ENCODE measurements around the gene ACOT8. TPM values are rescaled to one million over a fixed set of nuclear protein-coding genes. Genes with fewer than 3 reads are reported as not detected.

Gene ACOT8
- total and polyA plus RNA-seq, 10 of the 15 experiments (the other 5 are each of a cell fraction or from before 2014, with no cell fraction given): 5.1 to 47.9 (median 31.8) TPM

DNA sequence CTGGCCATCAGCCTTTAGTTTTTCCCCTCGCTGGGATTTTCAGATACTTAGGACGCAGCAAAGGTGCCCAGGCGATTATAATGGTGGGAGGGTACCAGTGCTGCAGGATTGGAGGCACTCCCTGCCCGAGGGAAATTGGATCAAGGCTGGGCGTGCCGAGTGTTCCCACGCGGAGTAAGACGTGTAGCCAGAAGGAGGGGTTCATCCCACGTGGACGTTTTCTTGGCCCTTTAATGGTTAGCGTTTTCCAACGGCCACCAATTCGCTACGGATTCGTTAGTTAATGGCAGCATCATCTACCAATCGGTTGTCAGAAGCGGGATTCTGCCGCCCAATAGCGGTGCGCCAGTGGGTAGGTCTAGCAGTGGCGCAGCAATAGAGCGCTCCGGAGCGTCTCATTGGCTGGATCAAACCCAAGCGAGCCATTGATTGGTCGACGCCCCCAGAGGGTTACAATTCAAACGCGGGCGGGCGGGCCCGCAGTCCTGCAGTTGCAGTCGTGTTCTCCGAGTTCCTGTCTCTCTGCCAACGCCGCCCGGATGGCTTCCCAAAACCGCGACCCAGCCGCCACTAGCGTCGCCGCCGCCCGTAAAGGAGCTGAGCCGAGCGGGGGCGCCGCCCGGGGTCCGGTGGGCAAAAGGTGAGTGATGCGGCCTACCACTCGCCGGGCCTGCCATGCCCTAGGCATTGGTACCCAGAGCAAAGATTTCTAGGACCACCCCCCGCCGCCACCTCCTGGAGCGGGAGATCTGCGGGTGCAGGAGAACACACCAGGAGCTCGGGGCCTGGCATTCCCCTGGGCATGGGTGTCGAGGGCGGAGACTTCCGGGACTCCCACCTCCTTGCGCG lies 44.8 kb downstream of the ACOT8 start, which contains the start of gene UBE2C (continued):
- TF ChIP-seq, protein P1, sequence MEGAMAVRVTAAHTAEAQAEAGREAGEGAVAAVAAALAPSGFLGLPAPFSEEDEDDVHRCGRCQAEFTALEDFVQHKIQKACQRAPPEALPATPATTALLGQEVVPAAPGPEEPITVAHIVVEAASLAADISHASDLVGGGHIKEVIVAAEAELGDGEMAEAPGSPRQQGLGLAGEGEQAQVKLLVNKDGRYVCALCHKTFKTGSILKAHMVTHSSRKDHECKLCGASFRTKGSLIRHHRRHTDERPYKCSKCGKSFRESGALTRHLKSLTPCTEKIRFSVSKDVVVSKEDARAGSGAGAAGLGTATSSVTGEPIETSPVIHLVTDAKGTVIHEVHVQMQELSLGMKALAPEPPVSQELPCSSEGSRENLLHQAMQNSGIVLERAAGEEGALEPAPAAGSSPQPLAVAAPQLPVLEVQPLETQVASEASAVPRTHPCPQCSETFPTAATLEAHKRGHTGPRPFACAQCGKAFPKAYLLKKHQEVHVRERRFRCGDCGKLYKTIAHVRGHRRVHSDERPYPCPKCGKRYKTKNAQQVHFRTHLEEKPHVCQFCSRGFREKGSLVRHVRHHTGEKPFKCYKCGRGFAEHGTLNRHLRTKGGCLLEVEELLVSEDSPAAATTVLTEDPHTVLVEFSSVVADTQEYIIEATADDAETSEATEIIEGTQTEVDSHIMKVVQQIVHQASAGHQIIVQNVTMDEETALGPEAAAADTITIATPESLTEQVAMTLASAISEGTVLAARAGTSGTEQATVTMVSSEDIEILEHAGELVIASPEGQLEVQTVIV (IDR thresholded peaks at IDR 0.05; ENCODE audit: borderline replicate concordance, partially characterized antibody): no peak
- TF ChIP-seq EED (IDR thresholded peaks at IDR 0.05; ENCODE audit: low read depth) (no peak), ZBED1 (IDR thresholded peaks at IDR 0.05; ENCODE audit: borderline replicate concordance) (no peak), EGR1 (IDR thresholded peaks at IDR 0.05; ENCODE audit: borderline replicate concordance in 1 of 2, low read depth in 2 of 2, low read length in 2 of 2) (no peak), BHLHE40 (IDR thresholded peaks at IDR 0.05; ENCODE audit: borderline replicate concordance in 1 of 2, low read depth in 2 of 2, low read length in 1 of 2) (no peak; a peak in 1 of 4 replicates), NBN (IDR thresholded peaks at IDR 0.05) (no peak), MYC (IDR thresholded peaks at IDR 0.05; ENCODE audit: insufficient read depth, insufficient read length, insufficient replicate concordance, low read length, severe bottlenecking) (peak; percentile 43), LARP7 (IDR thresholded peaks at IDR 0.05) (peak; percentile 62; the same call in 1 of the 2 replicates), STAT3 (IDR thresholded peaks at IDR 0.05; ENCODE audit: low read depth, low read length) (no peak), FOXM1 (IDR thresholded peaks at IDR 0.05; ENCODE audit: low read depth, low read length) (peak; percentile 98), SMAD1 (IDR thresholded peaks at IDR 0.05; ENCODE audit: low read depth, partially characterized antibody) (no peak), HDAC6 (IDR thresholded peaks at IDR 0.05; ENCODE audit: unreplicated experiment) (no peak), MYB (IDR thresholded peaks at IDR 0.05; ENCODE audit: borderline replicate concordance, low read depth, low read length) (no peak)
- TF ChIP-seq, protein P2, sequence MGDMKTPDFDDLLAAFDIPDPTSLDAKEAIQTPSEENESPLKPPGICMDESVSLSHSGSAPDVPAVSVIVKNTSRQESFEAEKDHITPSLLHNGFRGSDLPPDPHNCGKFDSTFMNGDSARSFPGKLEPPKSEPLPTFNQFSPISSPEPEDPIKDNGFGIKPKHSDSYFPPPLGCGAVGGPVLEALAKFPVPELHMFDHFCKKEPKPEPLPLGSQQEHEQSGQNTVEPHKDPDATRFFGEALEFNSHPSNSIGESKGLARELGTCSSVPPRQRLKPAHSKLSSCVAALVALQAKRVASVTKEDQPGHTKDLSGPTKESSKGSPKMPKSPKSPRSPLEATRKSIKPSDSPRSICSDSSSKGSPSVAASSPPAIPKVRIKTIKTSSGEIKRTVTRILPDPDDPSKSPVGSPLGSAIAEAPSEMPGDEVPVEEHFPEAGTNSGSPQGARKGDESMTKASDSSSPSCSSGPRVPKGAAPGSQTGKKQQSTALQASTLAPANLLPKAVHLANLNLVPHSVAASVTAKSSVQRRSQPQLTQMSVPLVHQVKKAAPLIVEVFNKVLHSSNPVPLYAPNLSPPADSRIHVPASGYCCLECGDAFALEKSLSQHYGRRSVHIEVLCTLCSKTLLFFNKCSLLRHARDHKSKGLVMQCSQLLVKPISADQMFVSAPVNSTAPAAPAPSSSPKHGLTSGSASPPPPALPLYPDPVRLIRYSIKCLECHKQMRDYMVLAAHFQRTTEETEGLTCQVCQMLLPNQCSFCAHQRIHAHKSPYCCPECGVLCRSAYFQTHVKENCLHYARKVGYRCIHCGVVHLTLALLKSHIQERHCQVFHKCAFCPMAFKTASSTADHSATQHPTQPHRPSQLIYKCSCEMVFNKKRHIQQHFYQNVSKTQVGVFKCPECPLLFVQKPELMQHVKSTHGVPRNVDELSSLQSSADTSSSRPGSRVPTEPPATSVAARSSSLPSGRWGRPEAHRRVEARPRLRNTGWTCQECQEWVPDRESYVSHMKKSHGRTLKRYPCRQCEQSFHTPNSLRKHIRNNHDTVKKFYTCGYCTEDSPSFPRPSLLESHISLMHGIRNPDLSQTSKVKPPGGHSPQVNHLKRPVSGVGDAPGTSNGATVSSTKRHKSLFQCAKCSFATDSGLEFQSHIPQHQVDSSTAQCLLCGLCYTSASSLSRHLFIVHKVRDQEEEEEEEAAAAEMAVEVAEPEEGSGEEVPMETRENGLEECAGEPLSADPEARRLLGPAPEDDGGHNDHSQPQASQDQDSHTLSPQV (IDR thresholded peaks at IDR 0.05): no peak
- TF ChIP-seq, protein P3, sequence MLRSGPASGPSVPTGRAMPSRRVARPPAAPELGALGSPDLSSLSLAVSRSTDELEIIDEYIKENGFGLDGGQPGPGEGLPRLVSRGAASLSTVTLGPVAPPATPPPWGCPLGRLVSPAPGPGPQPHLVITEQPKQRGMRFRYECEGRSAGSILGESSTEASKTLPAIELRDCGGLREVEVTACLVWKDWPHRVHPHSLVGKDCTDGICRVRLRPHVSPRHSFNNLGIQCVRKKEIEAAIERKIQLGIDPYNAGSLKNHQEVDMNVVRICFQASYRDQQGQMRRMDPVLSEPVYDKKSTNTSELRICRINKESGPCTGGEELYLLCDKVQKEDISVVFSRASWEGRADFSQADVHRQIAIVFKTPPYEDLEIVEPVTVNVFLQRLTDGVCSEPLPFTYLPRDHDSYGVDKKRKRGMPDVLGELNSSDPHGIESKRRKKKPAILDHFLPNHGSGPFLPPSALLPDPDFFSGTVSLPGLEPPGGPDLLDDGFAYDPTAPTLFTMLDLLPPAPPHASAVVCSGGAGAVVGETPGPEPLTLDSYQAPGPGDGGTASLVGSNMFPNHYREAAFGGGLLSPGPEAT (IDR thresholded peaks at IDR 0.05; ENCODE audit: low read depth): peak; percentile 17; the same call in 1 of the 2 replicates
- TF ChIP-seq, protein P4, sequence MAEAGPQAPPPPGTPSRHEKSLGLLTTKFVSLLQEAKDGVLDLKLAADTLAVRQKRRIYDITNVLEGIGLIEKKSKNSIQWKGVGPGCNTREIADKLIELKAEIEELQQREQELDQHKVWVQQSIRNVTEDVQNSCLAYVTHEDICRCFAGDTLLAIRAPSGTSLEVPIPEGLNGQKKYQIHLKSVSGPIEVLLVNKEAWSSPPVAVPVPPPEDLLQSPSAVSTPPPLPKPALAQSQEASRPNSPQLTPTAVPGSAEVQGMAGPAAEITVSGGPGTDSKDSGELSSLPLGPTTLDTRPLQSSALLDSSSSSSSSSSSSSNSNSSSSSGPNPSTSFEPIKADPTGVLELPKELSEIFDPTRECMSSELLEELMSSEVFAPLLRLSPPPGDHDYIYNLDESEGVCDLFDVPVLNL (IDR thresholded peaks at IDR 0.05; ENCODE audit: low read depth, low read length): peak; percentile 98
- TF ChIP-seq, protein P5, sequence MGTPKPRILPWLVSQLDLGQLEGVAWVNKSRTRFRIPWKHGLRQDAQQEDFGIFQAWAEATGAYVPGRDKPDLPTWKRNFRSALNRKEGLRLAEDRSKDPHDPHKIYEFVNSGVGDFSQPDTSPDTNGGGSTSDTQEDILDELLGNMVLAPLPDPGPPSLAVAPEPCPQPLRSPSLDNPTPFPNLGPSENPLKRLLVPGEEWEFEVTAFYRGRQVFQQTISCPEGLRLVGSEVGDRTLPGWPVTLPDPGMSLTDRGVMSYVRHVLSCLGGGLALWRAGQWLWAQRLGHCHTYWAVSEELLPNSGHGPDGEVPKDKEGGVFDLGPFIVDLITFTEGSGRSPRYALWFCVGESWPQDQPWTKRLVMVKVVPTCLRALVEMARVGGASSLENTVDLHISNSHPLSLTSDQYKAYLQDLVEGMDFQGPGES (IDR thresholded peaks at IDR 0.05): peak; percentile 98

All from GM12878 (cell line).